ENCODE results near the gene ST6GALNAC6. TPM values are rescaled to one million over a fixed set of nuclear protein-coding genes. Genes with fewer than 3 reads are reported as not detected.

Gene ST6GALNAC6
- polyA plus RNA-seq, 2 donors: 21.8 to 23.6 TPM

- H3K4me1 ChIP-seq (ENCODE audit: control insufficient read depth in 2 of 2, insufficient read depth in 2 of 2, low read length in 1 of 2): peaks cover 0 to 4% of the 10 kb centered on the region in 2 donors
- WGBS, 2 donors: 29 to 34% methylated on average over 26 to 37 of the region's 37 CpGs
Measured at GRCh38 chr9:127854184-127854806, 45.1 kb downstream of the ST6GALNAC6 start, which contains the start of gene ENG. Gene ENG, minus strand, starts transcription at chr9:127854658. Its CDS starts 303 bp downstream, at chr9:127854355.

GRCh38 chr9:127853312-127854183, 45.9 kb downstream of the ST6GALNAC6 start:
- Histone ChIP-seq H3K27me3 (ENCODE audit: control insufficient read depth in 1 of 2, insufficient read depth in 2 of 2, low read length in 2 of 2) (no peaks in the 10 kb centered on the region), H3K4me3 (ENCODE audit: low read depth in 1 of 2, low read length in 2 of 2) (peak overlapping the region; percentile 29 to 56), H3K27ac (ENCODE audit: low read depth in 2 of 2, low read length in 1 of 2) (peak overlapping the region; percentile 73 to 75), H3K9me3 (ENCODE audit: control insufficient read depth in 2 of 2, insufficient read depth in 1 of 2, low read depth in 1 of 2, low read length in 1 of 2) (peaks cover 0 to 5% of the 10 kb centered on the region in 2 donors), H3K4me1 (ENCODE audit: control insufficient read depth in 2 of 2, insufficient read depth in 2 of 2, low read length in 1 of 2) (peaks cover 0 to 4% of the 10 kb centered on the region in 2 donors), H3K36me3 (ENCODE audit: control insufficient read depth in 2 of 2, insufficient read depth in 2 of 2, low read length in 1 of 2) (no peaks in the 10 kb centered on the region)
- WGBS, 2 donors: 52 to 57% methylated on average over 13 of the region's 13 CpGs

More at GRCh38 chr9:127854184-127854806, 45.1 kb downstream of the ST6GALNAC6 start, which contains the start of gene ENG:
- Histone ChIP-seq H3K4me3 (ENCODE audit: low read depth in 1 of 2, low read length in 2 of 2) (peak within 1 kb of the TSS; percentile 29 to 56), H3K36me3 (ENCODE audit: control insufficient read depth in 2 of 2, insufficient read depth in 2 of 2, low read length in 1 of 2) (no peaks in the 10 kb centered on the region), H3K9me3 (ENCODE audit: control insufficient read depth in 2 of 2, insufficient read depth in 1 of 2, low read depth in 1 of 2, low read length in 1 of 2) (peaks cover 0 to 3% of the 10 kb centered on the region in 2 donors), H3K27ac (ENCODE audit: low read depth in 2 of 2, low read length in 1 of 2) (peak within 1 kb of the TSS; percentile 73 to 75), H3K27me3 (ENCODE audit: control insufficient read depth in 1 of 2, insufficient read depth in 2 of 2, low read length in 2 of 2) (no peaks in the 10 kb centered on the region)

- Histone ChIP-seq H3K9me3 (ENCODE audit: control insufficient read depth in 2 of 2, insufficient read depth in 1 of 2, low read depth in 1 of 2, low read length in 1 of 2) (peaks cover 0 to 6% of the 10 kb centered on the region in 2 donors), H3K4me1 (ENCODE audit: control insufficient read depth in 2 of 2, insufficient read depth in 2 of 2, low read length in 1 of 2) (peaks cover 0 to 4% of the 10 kb centered on the region in 2 donors), H3K36me3 (ENCODE audit: control insufficient read depth in 2 of 2, insufficient read depth in 2 of 2, low read length in 1 of 2) (no peaks in the 10 kb centered on the region), H3K4me3 (ENCODE audit: low read depth in 1 of 2, low read length in 2 of 2) (peak overlapping the region; percentile 20 to 56), H3K27ac (ENCODE audit: low read depth in 2 of 2, low read length in 1 of 2) (peak overlapping the region; percentile 8 to 73), H3K27me3 (ENCODE audit: control insufficient read depth in 1 of 2, insufficient read depth in 2 of 2, low read length in 2 of 2) (no peaks in the 10 kb centered on the region)
- WGBS, 2 donors: 74 to 80% methylated on average over 9 of the region's 9 CpGs
Measured at GRCh38 chr9:127852829-127853228, 46.6 kb downstream of the ST6GALNAC6 start.

DNA sequence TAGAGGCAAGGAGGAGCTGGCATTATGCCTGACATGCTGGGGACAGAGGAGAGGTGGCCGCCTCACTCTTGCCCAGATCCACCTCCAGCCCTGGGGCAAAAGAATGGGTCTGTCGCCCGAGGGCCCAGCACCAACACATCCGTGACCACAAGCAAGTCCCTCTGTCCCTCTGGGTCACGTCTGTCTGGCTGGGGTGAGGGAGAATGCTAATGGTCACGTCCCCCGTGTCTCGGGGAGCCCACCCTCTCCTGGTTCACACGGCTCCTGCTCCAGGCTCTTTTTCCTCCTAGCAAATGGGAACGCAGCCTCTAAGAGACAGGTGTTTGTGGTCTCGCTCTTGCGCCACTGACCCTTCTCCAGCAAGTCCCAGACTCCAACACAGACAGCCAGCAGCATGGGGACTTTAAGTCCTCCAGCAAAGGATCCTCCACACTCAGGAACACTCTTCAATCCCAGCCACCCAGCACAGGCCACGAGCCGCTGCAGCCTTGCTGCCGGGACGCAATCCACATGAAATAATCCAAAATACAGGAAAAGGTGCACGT, 49.0 kb downstream of the ST6GALNAC6 start:
- H3K9me3 ChIP-seq (ENCODE audit: control insufficient read depth in 2 of 2, insufficient read depth in 1 of 2, low read depth in 1 of 2, low read length in 1 of 2): peaks cover 0 to 6% of the 10 kb centered on the region in 2 donors
- H3K4me1 ChIP-seq (ENCODE audit: control insufficient read depth in 2 of 2, insufficient read depth in 2 of 2, low read length in 1 of 2): peaks cover 0 to 8% of the 10 kb centered on the region in 2 donors
- H3K36me3 ChIP-seq (ENCODE audit: control insufficient read depth in 2 of 2, insufficient read depth in 2 of 2, low read length in 1 of 2): no peaks in the 10 kb centered on the region
- 87 to 88% methylated on average over 17 of the region's 17 CpGs for WGBS, 2 donors
- H3K27ac ChIP-seq (ENCODE audit: low read depth in 2 of 2, low read length in 1 of 2): no peak overlapping the region
- no peak overlapping the region for H3K4me3 ChIP-seq (ENCODE audit: low read depth in 1 of 2, low read length in 2 of 2)
- no peaks in the 10 kb centered on the region for H3K27me3 ChIP-seq (ENCODE audit: control insufficient read depth in 1 of 2, insufficient read depth in 2 of 2, low read length in 2 of 2)

DNA sequence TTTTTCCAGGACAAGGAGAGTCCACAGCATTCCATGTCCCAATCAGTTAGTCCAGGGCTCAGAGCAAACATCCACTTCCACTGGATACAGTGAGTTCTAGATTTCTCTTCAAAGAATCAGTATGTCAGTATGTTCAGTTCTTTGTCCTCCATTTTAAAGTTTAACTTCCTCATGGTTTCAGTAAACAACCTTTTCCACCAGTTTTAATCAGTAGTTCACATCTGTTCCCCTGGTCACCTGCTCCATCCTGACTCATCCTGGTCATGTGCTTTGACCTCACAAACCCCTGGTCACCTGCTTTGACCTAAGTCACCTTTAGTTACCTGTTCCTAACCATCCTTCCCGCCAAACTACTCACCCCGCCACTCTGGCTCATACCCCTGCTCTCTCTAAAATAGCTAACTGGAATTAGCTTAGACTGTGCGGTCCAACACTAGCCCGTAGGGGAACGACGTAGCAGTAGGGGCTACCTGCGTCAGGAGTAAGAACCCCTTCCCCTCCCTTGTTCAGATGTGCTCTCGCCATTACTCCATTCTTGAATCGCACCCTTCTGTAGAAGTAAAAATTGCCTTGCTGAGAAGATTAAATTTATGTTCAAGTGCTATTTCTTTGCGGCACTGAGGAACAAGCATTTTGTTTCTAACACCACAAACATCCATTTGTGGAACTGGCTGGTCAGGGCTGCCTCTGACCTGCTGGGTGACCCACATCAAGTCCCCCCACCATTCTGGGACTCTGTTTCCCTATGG, 50.5 kb downstream of the ST6GALNAC6 start:
- Histone ChIP-seq H3K4me3 (ENCODE audit: low read depth in 1 of 2, low read length in 2 of 2) (no peak overlapping the region), H3K27ac (ENCODE audit: low read depth in 2 of 2, low read length in 1 of 2) (no peak overlapping the region)
- WGBS, 2 donors: 90% methylated on average over 9 to 10 of the region's 10 CpGs

DNA sequence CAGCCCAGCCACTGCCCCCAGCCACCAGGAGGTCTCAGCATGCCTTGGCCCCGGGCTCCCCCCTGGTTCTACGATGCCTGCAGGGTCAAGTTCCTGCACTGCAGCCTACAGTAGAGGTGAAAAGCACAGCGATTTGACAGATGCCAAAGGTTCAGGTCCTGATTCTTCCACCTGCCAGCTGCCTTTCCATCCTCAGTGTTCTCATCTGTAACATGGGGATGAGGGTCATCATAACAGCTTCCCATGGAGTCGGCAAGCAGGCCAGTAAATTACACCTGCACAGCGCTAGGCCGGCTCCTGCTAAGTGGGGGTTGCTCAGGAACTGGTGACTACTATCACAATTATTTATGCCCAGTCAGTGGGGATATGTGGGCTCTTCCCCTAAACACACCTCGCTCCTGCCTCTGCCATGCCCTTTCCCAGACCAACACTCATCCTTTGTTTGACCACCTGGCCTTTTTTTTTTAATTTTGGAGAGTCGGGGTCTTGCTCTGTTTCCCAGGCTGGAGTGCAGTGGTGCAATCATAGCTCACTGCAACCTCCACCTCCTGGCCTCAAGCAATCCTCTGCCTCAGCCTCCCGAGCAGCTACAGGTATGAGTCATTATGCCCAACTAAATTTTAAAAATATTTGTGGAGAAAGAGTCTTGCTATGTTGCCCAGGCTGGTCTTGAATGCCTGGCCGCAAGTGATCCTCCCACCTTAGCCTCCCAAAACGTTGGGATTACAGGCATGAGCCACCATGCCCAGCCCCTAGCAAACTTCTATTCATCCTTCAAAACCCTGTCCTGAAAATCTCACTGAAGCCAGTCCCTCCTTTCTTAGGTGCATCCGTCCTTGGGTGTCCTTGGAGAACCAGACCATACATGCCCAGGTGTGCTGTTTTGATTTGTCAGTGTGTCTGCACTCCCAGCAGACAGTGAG, 51.3 kb downstream of the ST6GALNAC6 start:
- WGBS, 2 donors: 74 to 75% methylated on average over 12 of the region's 12 CpGs
- Histone ChIP-seq H3K36me3 (ENCODE audit: control insufficient read depth in 2 of 2, insufficient read depth in 2 of 2, low read length in 1 of 2) (no peaks in the 10 kb centered on the region), H3K9me3 (ENCODE audit: control insufficient read depth in 2 of 2, insufficient read depth in 1 of 2, low read depth in 1 of 2, low read length in 1 of 2) (peaks cover 0 to 6% of the 10 kb centered on the region in 2 donors), H3K4me3 (ENCODE audit: low read depth in 1 of 2, low read length in 2 of 2) (no peak overlapping the region), H3K4me1 (ENCODE audit: control insufficient read depth in 2 of 2, insufficient read depth in 2 of 2, low read length in 1 of 2) (peaks cover 2 to 4% of the 10 kb centered on the region in 2 donors), H3K27me3 (ENCODE audit: control insufficient read depth in 1 of 2, insufficient read depth in 2 of 2, low read length in 2 of 2) (no peaks in the 10 kb centered on the region), H3K27ac (ENCODE audit: low read depth in 2 of 2, low read length in 1 of 2) (no peak overlapping the region)

More for the DNA sequence above, 50.5 kb downstream of the ST6GALNAC6 start:
- no peaks in the 10 kb centered on the region for H3K36me3 ChIP-seq (ENCODE audit: control insufficient read depth in 2 of 2, insufficient read depth in 2 of 2, low read length in 1 of 2)
- H3K4me1 ChIP-seq (ENCODE audit: control insufficient read depth in 2 of 2, insufficient read depth in 2 of 2, low read length in 1 of 2): peaks cover 2 to 4% of the 10 kb centered on the region in 2 donors
- H3K27me3 ChIP-seq (ENCODE audit: control insufficient read depth in 1 of 2, insufficient read depth in 2 of 2, low read length in 2 of 2): no peaks in the 10 kb centered on the region
- H3K9me3 ChIP-seq (ENCODE audit: control insufficient read depth in 2 of 2, insufficient read depth in 1 of 2, low read depth in 1 of 2, low read length in 1 of 2): peaks cover 0 to 6% of the 10 kb centered on the region in 2 donors

DNA sequence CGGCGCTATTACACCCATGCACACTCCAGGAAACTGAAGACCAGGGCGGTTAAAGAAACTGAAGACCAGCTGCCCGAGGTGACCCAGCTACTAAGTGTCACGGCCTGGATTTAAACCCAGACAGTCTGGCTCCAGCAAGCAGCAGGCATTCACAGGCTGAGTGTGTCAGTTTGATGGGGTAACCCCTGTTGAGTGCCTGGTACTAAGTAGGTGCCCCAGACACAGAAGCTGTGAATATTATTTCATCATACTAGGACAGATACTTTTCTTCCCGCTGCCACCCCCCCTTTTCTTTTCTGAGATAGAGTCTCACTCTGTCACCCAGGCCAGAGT, 52.3 kb downstream of the ST6GALNAC6 start:
- 65 to 76% methylated on average over 6 of the region's 6 CpGs for WGBS, 2 donors
- H3K27me3 ChIP-seq (ENCODE audit: control insufficient read depth in 1 of 2, insufficient read depth in 2 of 2, low read length in 2 of 2): no peaks in the 10 kb centered on the region
- peak overlapping the region in 1 of 2 donors; percentile 17 for H3K27ac ChIP-seq (ENCODE audit: low read depth in 2 of 2, low read length in 1 of 2)
- peaks cover 2 to 4% of the 10 kb centered on the region in 2 donors for H3K4me1 ChIP-seq (ENCODE audit: control insufficient read depth in 2 of 2, insufficient read depth in 2 of 2, low read length in 1 of 2)
- peaks cover 0 to 6% of the 10 kb centered on the region in 2 donors for H3K9me3 ChIP-seq (ENCODE audit: control insufficient read depth in 2 of 2, insufficient read depth in 1 of 2, low read depth in 1 of 2, low read length in 1 of 2)
- H3K4me3 ChIP-seq (ENCODE audit: low read depth in 1 of 2, low read length in 2 of 2): no peak overlapping the region
- H3K36me3 ChIP-seq (ENCODE audit: control insufficient read depth in 2 of 2, insufficient read depth in 2 of 2, low read length in 1 of 2): no peaks in the 10 kb centered on the region

GRCh38 chr9:127846443-127847177, 52.8 kb downstream of the ST6GALNAC6 start:
- Histone ChIP-seq H3K27me3 (ENCODE audit: control insufficient read depth in 1 of 2, insufficient read depth in 2 of 2, low read length in 2 of 2) (no peaks in the 10 kb centered on the region), H3K4me3 (ENCODE audit: low read depth in 1 of 2, low read length in 2 of 2) (no peak overlapping the region), H3K36me3 (ENCODE audit: control insufficient read depth in 2 of 2, insufficient read depth in 2 of 2, low read length in 1 of 2) (no peaks in the 10 kb centered on the region), H3K9me3 (ENCODE audit: control insufficient read depth in 2 of 2, insufficient read depth in 1 of 2, low read depth in 1 of 2, low read length in 1 of 2) (peaks cover 0 to 6% of the 10 kb centered on the region in 2 donors), H3K27ac (ENCODE audit: low read depth in 2 of 2, low read length in 1 of 2) (peak overlapping the region in 1 of 2 donors; percentile 17), H3K4me1 (ENCODE audit: control insufficient read depth in 2 of 2, insufficient read depth in 2 of 2, low read length in 1 of 2) (peaks cover 2 to 4% of the 10 kb centered on the region in 2 donors)
- WGBS, 2 donors: 41 to 42% methylated on average over 18 of the region's 18 CpGs

All from esophagus (tissue), 2 donors.